OCI-LY1 (cell line): Measurements from ENCODE around the gene WDR70.

Experiments
- EZH2 ChIP-seq: fragments of 200-600 bp; sonication (generic), shearing (Covaris generic); IDR thresholded peaks from 2 replicates; pipeline ENCODE4 v1.8.0; 2017; ENCODE audit warnings: borderline replicate concordance, mixed run types, mild to moderate bottlenecking, antibody characterized with exemption, low read length, moderate library complexity, mixed read lengths
- TF ChIP-seq, protein P1 (sequence below): fragments of 200-600 bp; sonication (generic), shearing (Covaris generic); IDR thresholded peaks from 2 replicates; pipeline ENCODE4 v1.5.1; 2017; ENCODE audit warnings: mild to moderate bottlenecking, antibody characterized with exemption, low read length, moderate library complexity, mixed read lengths

DNA sequence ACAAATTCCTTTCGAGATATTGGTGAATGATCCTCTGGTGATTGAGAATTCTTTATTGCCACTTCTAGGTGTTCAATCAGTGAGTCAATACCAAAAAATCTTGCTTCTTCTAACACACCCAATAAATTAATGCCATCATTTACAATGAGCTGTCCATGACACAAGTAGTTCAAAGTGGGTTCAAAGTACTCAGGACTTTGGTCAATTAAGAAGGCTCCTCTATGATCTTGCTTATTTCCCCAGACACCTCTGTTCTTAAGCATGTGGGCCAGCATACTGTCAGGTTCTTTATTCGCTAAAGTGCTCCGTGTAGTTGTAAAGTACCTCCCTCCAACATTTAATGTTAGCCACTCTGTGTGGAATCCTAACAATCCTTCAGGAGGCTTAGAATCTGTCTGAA lies 127.1 kb downstream of the WDR70 start:
- TF ChIP-seq EZH2 = no peak
- TF ChIP-seq, protein P1, sequence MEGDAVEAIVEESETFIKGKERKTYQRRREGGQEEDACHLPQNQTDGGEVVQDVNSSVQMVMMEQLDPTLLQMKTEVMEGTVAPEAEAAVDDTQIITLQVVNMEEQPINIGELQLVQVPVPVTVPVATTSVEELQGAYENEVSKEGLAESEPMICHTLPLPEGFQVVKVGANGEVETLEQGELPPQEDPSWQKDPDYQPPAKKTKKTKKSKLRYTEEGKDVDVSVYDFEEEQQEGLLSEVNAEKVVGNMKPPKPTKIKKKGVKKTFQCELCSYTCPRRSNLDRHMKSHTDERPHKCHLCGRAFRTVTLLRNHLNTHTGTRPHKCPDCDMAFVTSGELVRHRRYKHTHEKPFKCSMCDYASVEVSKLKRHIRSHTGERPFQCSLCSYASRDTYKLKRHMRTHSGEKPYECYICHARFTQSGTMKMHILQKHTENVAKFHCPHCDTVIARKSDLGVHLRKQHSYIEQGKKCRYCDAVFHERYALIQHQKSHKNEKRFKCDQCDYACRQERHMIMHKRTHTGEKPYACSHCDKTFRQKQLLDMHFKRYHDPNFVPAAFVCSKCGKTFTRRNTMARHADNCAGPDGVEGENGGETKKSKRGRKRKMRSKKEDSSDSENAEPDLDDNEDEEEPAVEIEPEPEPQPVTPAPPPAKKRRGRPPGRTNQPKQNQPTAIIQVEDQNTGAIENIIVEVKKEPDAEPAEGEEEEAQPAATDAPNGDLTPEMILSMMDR = no peak
